GM18861 (cell line): ENCODE data around the gene FLG.
"Not testable (repeated sequence)": the region's sequence is repeated elsewhere in the genome, so short reads cannot be mapped to it uniquely, and the experiment has no call there.

Experiments used
- ATAC-seq: cut with Tn5 transposase; IDR thresholded peaks from one replicate; pipeline ENCODE4 v1.9.1; 2021; ENCODE audit not compliant: unreplicated experiment

FLG gene

GRCh38 chr1:152325111-152325510 lies at the start of gene FLG:
Gene FLG, minus strand, starts transcription at chr1:152325239. Its CDS starts 9,783 bp downstream, at chr1:152315456.
- no peak for ATAC-seq

GRCh38 chr1:152374451-152374850 lies 49.4 kb upstream of the FLG start:
- no peak for ATAC-seq

DNA sequence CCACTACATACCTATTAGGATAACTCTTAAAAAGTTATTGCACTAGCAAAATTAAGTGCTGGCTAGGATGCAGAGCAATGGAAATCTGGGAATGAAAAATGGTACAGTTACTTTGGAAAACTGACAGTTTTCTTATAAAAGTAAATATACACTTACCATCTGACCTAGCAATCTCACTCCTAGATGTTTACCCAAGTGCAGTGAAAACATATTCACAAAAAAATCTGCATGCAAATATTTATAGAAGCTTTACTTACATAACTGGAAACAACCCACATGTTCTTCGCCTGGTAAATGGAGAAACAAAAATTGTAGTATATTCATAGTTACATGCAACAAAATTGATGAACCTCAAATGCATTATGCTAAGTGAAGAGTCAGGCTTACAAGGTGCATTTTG lies 47.6 kb upstream of the FLG start:
- ATAC-seq, result no peak

DNA sequence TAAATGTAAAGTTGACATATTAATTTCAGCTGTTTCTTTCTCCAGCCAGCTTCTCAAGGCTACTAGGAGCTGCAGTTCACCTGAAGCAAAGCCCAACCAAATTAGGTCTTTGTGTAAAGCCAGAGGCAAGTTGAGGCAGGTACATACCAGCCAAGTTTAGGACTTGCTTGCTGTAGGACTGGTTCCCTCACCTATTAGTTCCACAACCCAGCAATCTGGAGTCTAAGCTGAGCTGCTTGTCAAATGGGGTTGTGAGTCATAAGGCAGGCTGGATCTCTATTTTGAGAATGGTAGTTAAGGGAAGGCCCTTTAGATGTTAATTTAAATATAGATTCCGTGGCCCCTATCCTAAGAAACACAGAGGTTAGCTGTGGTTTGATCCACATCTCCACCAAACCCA lies 42.4 kb upstream of the FLG start:
- no peak for ATAC-seq

- ATAC-seq, result no peak
These were observed 34.9 kb upstream of the FLG start, which contains the start of gene FLG2 for GRCh38 chr1:152359906-152360305. Gene FLG2, minus strand, starts transcription at chr1:152360006. Its CDS starts 1,122 bp downstream, at chr1:152358884.

GRCh38 chr1:152356736-152357135 lies 31.7 kb upstream of the FLG start:
- ATAC-seq, result no peak

GRCh38 chr1:152349611-152350010 lies 24.6 kb upstream of the FLG start:
- no peak for ATAC-seq

- ATAC-seq, result no peak
These were observed 23.4 kb upstream of the FLG start for GRCh38 chr1:152348447-152348846.

GRCh38 chr1:152347116-152347728 lies 22.2 kb upstream of the FLG start:
- no peak for ATAC-seq

DNA sequence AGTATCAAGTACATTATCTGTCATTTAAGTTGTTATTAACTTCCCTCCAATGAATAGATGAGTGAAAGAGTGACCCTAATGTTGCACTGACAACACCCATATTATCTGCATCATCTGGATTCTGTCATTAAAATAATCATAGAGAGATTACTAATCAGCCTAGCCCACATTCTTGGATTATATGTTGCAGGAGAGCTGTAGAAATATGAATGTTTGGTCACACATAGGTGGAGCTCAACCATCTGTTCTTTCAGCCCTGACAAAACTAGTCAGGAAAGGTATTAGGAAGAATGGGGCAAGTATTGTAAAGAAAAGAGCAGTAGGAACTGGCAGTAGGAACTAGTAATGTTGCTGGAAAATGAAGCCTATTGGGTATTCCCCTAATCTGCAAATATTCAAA lies 19.4 kb upstream of the FLG start:
- no peak for ATAC-seq

DNA sequence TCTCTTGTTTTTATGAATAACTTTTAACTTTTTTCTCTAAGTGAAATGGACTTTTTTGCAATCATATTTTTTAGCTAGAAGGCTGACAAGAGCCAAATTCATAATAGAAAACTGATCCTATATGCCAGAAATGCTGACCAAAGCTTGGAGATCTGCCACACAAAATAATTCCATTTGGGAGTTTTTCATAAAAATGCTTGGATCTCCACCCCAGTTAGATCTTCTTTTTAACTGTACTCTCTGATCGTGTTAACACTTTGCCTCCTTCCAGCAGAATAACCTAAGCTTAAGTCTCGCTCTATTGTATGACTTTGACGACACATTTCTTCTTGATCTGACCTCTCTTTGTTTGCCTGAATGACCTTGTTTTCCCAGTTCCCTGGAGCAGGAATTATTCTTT lies 18.0 kb upstream of the FLG start:
- no peak for ATAC-seq

DNA sequence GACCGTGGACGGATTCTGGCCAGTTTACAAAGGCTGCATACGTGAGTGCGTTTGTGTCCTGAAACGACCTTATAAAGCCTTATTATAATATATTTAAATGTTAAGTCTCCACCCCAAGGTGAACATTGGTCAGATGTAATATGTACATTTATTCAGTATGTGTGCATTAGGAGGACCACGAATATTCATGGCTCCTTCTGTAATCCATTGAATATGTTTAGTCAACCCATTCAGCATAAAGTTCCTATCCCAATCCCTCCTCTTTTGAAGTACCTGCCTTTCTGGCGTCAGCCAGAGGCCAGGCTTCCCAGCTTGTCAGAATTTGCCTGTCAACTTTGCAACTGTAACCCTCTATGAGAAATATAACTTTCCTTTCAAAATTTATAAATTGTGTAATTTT lies 10.4 kb upstream of the FLG start:
- ATAC-seq, result no peak

- no peak for ATAC-seq
These were observed 3.9 kb upstream of the FLG start for GRCh38 chr1:152328801-152329391.

DNA sequence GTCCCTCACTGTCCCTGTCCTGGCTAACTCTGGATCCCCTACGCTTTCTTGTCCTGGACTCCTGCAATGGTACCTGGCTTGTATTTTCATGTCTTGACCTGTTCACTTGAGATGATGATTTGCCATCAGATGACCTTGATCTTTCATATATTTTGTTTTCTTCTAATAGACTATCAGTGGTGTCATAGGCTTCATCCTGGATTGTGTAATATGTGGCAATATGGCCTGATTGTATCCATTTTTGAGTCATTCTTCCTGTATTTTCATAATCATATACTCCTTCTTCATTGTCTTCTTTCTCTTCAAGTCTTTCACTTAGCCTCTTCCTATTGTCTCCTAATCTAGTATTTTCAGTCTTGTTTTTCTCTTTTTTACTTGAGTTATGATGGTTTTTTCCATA lies 11.1 kb downstream of the FLG start:
- ATAC-seq, result no peak

DNA sequence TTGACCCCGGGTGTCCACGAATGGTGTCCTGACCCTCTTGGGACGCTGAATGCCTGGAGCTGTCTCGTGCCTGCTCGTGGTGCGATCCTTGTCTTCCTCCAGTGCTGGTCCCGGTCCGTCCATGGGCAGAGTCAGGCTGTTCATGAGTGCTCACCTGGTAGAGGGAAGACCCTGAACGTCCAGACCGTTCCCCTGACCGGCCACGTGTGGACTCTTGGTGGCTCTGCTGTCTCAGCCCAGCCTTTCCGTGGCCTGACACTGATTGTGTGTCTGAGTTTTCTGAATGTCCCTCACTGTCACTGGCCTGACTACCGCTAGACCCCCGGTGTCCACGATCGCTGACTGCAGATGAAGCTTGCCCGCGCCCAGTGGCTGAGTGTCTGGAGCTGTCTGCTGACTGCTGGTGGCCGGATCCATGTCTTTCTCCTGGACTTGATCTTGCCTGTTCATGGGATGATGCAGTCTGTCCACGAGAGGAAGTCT lies 11.7 kb downstream of the FLG start:
- no peak for ATAC-seq

- ATAC-seq, result not testable (repeated sequence)
These were observed 12.9 kb downstream of the FLG start for GRCh38 chr1:152312169-152312568.

GRCh38 chr1:152309955-152310354 lies 15.1 kb downstream of the FLG start:
- no peak for ATAC-seq

GRCh38 chr1:152309320-152309901 lies 15.6 kb downstream of the FLG start:
- not testable (repeated sequence) for ATAC-seq

GRCh38 chr1:152308758-152309157 lies 16.3 kb downstream of the FLG start:
- ATAC-seq, result not testable (repeated sequence)

DNA sequence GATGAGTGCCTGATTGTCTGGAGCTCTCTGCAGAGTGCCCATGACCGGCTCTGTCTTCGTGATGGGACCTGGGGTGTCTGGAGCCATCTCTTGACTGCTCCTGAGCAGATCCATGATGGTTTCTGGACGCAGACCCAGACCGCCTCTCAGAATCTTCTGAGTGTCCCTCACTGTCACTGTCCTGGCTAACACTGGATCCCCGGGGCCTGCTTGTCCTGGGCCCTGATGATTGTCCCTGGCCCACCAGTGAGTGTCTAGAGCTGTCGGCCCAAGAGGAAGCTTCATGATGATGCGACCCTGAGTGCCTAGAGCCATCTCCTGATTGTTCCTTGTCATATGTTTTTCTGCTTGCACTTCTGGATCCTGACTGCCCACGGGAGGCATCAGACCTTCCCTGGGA lies 17.1 kb downstream of the FLG start:
- ATAC-seq, result not testable (repeated sequence)

GRCh38 chr1:152306123-152306522 lies 18.9 kb downstream of the FLG start:
- ATAC-seq, result not testable (repeated sequence)

DNA sequence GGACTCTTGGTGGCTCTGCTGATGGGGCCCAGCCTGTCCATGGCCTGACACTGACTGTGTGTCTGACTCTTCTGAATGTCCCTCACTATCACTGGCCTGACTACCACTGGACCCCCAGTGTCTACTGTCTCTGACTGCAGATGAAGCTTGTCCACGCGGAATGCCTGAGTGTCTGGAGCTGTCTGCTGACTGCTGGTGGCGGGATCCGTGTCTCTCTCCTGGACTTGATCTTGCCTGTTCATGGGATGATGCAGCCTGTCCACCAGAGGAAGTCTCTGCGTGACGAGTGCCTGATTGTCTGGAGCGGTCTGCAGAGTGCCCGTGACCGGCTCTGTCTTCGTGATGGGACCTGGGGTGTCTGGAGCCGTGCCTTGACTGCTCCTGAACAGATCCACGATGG lies 20.3 kb downstream of the FLG start:
- not testable (repeated sequence) for ATAC-seq
